Right lobe of liver (tissue), 4 donors: ENCODE results near the gene OR10G7.

Source experiments
- POLR2A ChIP-seq: fragments of 450-650 bp; IDR thresholded peaks from one replicate; pipeline ENCODE4 v1.6.1; 2017; ENCODE audit warnings: antibody characterized with exemption, mild to moderate bottlenecking
- TF ChIP-seq, protein P1 (sequence below), 4 donors: fragments of 200-600 bp in 3 of 4; fragments of 450-650 bp in 1 of 4; IDR thresholded peaks; one replicate each; pipeline versions ENCODE4 v1.5.1 to v1.8.0; 2016 to 2022; ENCODE audit warnings: antibody characterized with exemption in 4 of 4, mild to moderate bottlenecking in 2 of 4
- donor health status: DM: no; HTN: no; CAD: no.
- donor health status: DM: no; HTN: no; CAD: no.
- donor health status: DM: no; HTN: yes; CAD: no.

- TF ChIP-seq, protein P1, sequence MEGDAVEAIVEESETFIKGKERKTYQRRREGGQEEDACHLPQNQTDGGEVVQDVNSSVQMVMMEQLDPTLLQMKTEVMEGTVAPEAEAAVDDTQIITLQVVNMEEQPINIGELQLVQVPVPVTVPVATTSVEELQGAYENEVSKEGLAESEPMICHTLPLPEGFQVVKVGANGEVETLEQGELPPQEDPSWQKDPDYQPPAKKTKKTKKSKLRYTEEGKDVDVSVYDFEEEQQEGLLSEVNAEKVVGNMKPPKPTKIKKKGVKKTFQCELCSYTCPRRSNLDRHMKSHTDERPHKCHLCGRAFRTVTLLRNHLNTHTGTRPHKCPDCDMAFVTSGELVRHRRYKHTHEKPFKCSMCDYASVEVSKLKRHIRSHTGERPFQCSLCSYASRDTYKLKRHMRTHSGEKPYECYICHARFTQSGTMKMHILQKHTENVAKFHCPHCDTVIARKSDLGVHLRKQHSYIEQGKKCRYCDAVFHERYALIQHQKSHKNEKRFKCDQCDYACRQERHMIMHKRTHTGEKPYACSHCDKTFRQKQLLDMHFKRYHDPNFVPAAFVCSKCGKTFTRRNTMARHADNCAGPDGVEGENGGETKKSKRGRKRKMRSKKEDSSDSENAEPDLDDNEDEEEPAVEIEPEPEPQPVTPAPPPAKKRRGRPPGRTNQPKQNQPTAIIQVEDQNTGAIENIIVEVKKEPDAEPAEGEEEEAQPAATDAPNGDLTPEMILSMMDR (IDR thresholded peaks at IDR 0.05): no peak
- TF ChIP-seq POLR2A: no peak
Measured at GRCh38 chr11:124080327-124081001, 39.3 kb upstream of the OR10G7 start.
